Upper lobe of left lung (tissue), 4 donors: ENCODE results near the gene GPRASP1.

Source experiments
- EP300 ChIP-seq, 4 donors: sonication (generic); formaldehyde crosslinking; IDR thresholded peaks; one replicate each; pipeline ENCODE4 v1.5.1; 2017; ENCODE audit warnings: antibody characterized with exemption in 4 of 4, control low read depth in 2 of 4
- POLR2A ChIP-seq, 4 donors: fragments of 450-650 bp; IDR thresholded peaks; one replicate each; pipeline ENCODE4 v1.5.1; 2016 to 2017; ENCODE audit warnings: antibody characterized with exemption in 4 of 4, mild to moderate bottlenecking in 2 of 4
- POLR2AphosphoS5 ChIP-seq, 2 donors: sonication (generic); formaldehyde crosslinking; IDR thresholded peaks; one replicate each; pipeline ENCODE4 v1.5.1; 2017; ENCODE audit warnings: antibody characterized with exemption in 2 of 2
- TF ChIP-seq, protein P1 (sequence below), 6 experiments: fragments of 450-650 bp in 4 of 6; fragments of 200-600 bp in 2 of 6; sonication (generic) in 2 of 6; IDR thresholded peaks; one replicate each; pipeline ENCODE4 v1.5.1; 2016 to 2019; ENCODE audit warnings: antibody characterized with exemption in 6 of 6

DNA sequence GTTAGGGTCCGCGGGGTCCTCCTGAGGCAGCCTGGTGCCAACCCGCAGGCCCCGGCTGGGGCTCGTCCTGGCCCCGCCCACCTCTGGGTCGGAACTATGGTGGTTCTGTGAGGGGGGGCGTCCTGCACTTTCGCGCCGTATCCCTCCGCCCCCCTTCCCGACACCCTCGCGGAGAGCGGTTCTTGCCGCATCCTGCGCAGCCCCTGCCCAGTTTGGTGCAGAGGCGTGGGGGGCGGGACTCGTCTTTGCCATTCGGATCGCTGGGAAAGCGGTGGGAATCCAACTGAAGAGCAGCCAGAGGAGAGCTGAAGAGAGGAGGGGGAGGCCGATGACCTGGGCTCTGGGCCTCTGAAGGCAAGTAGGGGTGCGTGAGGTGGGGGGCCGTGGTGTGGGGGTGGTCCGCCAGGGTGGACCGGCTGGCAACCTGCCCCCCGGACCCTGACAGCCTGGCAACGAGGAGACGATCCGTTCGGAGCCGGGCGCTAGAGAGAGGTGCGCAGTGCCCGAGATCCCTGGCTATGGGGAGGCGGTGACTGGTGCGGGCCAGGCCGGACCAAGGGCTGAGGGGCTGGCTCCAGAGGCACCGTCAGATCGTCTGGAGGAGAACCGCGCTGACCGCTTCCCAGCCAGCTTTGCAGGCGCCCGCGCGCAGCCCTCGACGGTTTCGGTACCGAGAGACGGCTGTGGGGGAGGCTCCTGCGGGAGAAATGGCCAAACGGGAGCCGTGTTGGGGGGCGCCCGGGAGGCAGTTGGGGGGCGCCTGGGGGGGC lies at the start of gene GPRASP1:
- TF ChIP-seq POLR2A (IDR thresholded peaks at IDR 0.05) = peak in 1 of 4 donors; percentile 16
- TF ChIP-seq, protein P1, sequence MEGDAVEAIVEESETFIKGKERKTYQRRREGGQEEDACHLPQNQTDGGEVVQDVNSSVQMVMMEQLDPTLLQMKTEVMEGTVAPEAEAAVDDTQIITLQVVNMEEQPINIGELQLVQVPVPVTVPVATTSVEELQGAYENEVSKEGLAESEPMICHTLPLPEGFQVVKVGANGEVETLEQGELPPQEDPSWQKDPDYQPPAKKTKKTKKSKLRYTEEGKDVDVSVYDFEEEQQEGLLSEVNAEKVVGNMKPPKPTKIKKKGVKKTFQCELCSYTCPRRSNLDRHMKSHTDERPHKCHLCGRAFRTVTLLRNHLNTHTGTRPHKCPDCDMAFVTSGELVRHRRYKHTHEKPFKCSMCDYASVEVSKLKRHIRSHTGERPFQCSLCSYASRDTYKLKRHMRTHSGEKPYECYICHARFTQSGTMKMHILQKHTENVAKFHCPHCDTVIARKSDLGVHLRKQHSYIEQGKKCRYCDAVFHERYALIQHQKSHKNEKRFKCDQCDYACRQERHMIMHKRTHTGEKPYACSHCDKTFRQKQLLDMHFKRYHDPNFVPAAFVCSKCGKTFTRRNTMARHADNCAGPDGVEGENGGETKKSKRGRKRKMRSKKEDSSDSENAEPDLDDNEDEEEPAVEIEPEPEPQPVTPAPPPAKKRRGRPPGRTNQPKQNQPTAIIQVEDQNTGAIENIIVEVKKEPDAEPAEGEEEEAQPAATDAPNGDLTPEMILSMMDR (IDR thresholded peaks at IDR 0.05) = no peak
- no peak for TF ChIP-seq EP300 (IDR thresholded peaks at IDR 0.05)
- TF ChIP-seq POLR2AphosphoS5 (IDR thresholded peaks at IDR 0.05) = peak in 1 of 2 donors; percentile 36
